ENCODE results near the gene C16orf74. TPM values are rescaled to one million over a fixed set of nuclear protein-coding genes. Genes with fewer than 3 reads are reported as not detected.

Gene C16orf74
- total and polyA plus RNA-seq, 2 of the 13 experiments (the other 11 are each of a cell fraction or from before 2014, with no cell fraction given) = 0.13 to 0.29 TPM

DNA sequence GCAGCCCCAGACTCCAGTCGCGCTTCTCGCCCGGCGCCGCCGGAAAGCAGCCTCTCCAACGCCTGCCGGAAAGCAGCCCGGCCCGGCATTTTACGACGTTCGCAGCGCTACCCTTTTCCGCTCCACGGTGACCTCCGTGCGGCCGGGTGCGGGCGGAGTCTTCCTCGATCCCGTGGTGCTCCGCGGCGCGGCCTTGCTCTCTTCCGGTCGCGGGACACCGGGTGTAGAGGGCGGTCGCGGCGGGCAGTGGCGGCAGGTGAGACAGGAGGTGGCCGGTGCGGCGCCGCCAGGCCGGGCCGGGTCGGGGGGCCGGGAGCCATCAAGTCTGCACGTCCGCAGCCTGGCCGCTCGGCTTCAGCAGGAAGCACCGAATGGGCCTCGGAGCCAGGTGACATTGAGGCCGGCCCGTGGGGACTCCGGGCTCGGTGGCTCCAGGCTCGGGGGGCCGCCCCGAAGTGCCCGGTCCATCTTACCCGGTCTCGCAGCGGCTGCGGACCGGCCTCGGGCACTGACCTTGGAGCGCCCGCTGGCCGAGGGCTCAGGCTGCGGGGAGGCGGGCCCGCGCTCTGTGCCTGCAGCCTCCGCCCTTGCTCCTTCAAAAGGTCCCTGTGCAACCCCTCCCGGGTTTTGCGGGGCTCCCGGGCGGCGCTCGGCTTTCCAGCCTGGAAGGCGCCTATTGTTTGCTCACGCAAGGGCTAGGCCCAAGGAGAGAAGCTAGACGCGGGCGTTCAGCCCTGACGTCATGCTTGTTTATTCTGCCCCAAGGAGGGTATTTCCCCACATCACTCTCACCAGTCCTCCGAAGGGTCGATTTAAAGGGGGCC is 48.8 kb upstream of the C16orf74 start, which contains the start of the genes COX4I1 and EMC8 (continued):
- TF ChIP-seq ZNF800 (CRISPR knock-in tag; IDR thresholded peaks at IDR 0.05) (no peak), NR3C1 (CRISPR knock-in tag; IDR thresholded peaks at IDR 0.05) (no peak), ZNF567 (CRISPR knock-in tag; IDR thresholded peaks at IDR 0.05; ENCODE audit: borderline replicate concordance) (peak; percentile 88; the same call in 1 of the 2 replicates), ZBTB2 (CRISPR knock-in tag; IDR thresholded peaks at IDR 0.05; ENCODE audit: low read depth) (peak; percentile 99), TEAD2 (CRISPR knock-in tag; IDR thresholded peaks at IDR 0.05) (no peak), FOXM1 (CRISPR knock-in tag; IDR thresholded peaks at IDR 0.05) (0 out of 2 replicates have a peak, but pooled peaks have one; percentile 24), PHF20 (CRISPR knock-in tag; IDR thresholded peaks at IDR 0.05) (peak; percentile 96), ZNF138 (CRISPR knock-in tag; IDR thresholded peaks at IDR 0.05; ENCODE audit: low read depth) (0 out of 2 replicates have a peak, but pooled peaks have one; percentile 17), MZF1 (CRISPR knock-in tag; IDR thresholded peaks at IDR 0.05; ENCODE audit: borderline replicate concordance) (no peak), ASH2L (IDR thresholded peaks at IDR 0.05; ENCODE audit: insufficient read length, low read depth, low read length) (peak; percentile 83), ZNF768 (CRISPR knock-in tag; IDR thresholded peaks at IDR 0.05) (no peak; the same call in 1 of the 2 replicates), DMTF1 (CRISPR knock-in tag; IDR thresholded peaks at IDR 0.05) (0 out of 2 replicates have a peak, but pooled peaks have one; percentile 47)
- TF ChIP-seq, protein P1, sequence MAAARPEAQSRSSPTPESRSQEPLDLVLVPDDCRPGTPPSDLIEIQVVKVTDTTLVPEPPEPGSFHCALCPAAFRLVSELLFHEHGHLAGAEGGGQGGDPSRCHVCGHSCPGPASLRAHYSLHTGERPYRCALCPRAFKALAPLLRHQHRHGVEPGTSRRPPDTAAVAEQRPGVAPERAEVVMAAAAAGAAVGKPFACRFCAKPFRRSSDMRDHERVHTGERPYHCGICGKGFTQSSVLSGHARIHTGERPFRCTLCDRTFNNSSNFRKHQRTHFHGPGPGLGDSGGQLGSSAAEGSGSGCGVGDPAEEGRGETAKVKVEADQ (CRISPR knock-in tag; IDR thresholded peaks at IDR 0.05; ENCODE audit: borderline replicate concordance) = peak; percentile 72; the same call in 1 of the 2 replicates
- TF ChIP-seq, protein P2, sequence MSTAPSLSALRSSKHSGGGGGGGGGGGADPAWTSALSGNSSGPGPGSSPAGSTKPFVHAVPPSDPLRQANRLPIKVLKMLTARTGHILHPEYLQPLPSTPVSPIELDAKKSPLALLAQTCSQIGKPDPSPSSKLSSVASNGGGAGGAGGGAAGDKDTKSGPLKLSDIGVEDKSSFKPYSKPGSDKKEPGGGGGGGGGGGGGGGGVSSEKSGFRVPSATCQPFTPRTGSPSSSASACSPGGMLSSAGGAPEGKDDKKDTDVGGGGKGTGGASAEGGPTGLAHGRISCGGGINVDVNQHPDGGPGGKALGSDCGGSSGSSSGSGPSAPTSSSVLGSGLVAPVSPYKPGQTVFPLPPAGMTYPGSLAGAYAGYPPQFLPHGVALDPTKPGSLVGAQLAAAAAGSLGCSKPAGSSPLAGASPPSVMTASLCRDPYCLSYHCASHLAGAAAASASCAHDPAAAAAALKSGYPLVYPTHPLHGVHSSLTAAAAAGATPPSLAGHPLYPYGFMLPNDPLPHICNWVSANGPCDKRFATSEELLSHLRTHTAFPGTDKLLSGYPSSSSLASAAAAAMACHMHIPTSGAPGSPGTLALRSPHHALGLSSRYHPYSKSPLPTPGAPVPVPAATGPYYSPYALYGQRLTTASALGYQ (CRISPR knock-in tag; IDR thresholded peaks at IDR 0.05) = 0 out of 2 replicates have a peak, but pooled peaks have one; percentile 55
- TF ChIP-seq, protein P3, sequence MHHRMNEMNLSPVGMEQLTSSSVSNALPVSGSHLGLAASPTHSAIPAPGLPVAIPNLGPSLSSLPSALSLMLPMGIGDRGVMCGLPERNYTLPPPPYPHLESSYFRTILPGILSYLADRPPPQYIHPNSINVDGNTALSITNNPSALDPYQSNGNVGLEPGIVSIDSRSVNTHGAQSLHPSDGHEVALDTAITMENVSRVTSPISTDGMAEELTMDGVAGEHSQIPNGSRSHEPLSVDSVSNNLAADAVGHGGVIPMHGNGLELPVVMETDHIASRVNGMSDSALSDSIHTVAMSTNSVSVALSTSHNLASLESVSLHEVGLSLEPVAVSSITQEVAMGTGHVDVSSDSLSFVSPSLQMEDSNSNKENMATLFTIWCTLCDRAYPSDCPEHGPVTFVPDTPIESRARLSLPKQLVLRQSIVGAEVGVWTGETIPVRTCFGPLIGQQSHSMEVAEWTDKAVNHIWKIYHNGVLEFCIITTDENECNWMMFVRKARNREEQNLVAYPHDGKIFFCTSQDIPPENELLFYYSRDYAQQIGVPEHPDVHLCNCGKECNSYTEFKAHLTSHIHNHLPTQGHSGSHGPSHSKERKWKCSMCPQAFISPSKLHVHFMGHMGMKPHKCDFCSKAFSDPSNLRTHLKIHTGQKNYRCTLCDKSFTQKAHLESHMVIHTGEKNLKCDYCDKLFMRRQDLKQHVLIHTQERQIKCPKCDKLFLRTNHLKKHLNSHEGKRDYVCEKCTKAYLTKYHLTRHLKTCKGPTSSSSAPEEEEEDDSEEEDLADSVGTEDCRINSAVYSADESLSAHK (CRISPR knock-in tag; IDR thresholded peaks at IDR 0.05; ENCODE audit: borderline replicate concordance) = no peak; the same call in 1 of the 2 replicates
